ENCODE data around the gene RCAN2.
A peak's percentile ranks its signal among the peaks of the same experiment; 100 is the strongest.

The RCAN2 gene

GRCh38 chr6:46246727-46247126 lies 244.5 kb downstream of the RCAN2 start:
- DNase-seq, result no peak

GRCh38 chr6:46246081-46246480 lies 245.2 kb downstream of the RCAN2 start:
- DNase-seq, result no peak

- DNase-seq, result no peak
Measured at GRCh38 chr6:46244670-46245069, 246.6 kb downstream of the RCAN2 start.

- DNase-seq, result no peak
Measured at GRCh38 chr6:46243754-46244153, 247.5 kb downstream of the RCAN2 start.

- no peak for DNase-seq
Measured at GRCh38 chr6:46242921-46243320, 248.3 kb downstream of the RCAN2 start.

- DNase-seq, result no peak
Measured at GRCh38 chr6:46240866-46241565, 250.2 kb downstream of the RCAN2 start.

- no peak for DNase-seq
Measured at GRCh38 chr6:46236752-46237151, 254.5 kb downstream of the RCAN2 start.

GRCh38 chr6:46235242-46235641 lies 256.0 kb downstream of the RCAN2 start:
- DNase-seq, result no peak

- no peak for DNase-seq
Measured at GRCh38 chr6:46234700-46235099, 256.5 kb downstream of the RCAN2 start.

GRCh38 chr6:46234156-46234556 lies 257.1 kb downstream of the RCAN2 start:
- DNase-seq, result no peak

- no peak for DNase-seq
Measured at GRCh38 chr6:46233129-46233528, 258.1 kb downstream of the RCAN2 start.

GRCh38 chr6:46222286-46222685 lies 269.0 kb downstream of the RCAN2 start:
- no peak for DNase-seq

- peak; percentile 72 for DNase-seq
Measured at GRCh38 chr6:46221222-46221793, 269.9 kb downstream of the RCAN2 start.

- DNase-seq, result no peak
Measured at GRCh38 chr6:46220352-46221221, 270.7 kb downstream of the RCAN2 start.

- DNase-seq, result no peak
Measured at GRCh38 chr6:46219661-46220060, 271.6 kb downstream of the RCAN2 start.

GRCh38 chr6:46218457-46218856 lies 272.8 kb downstream of the RCAN2 start:
- DNase-seq, result no peak

GRCh38 chr6:46217671-46218131 lies 273.5 kb downstream of the RCAN2 start:
- DNase-seq, result no peak

GRCh38 chr6:46216879-46217278 lies 274.4 kb downstream of the RCAN2 start:
- DNase-seq, result no peak

- no peak for DNase-seq
Measured at GRCh38 chr6:46215777-46216176, 275.5 kb downstream of the RCAN2 start.

- no peak for DNase-seq
Measured at GRCh38 chr6:46215213-46215612, 276.0 kb downstream of the RCAN2 start.

GRCh38 chr6:46211917-46212316 lies 279.3 kb downstream of the RCAN2 start:
- DNase-seq, result no peak

- DNase-seq, result no peak
Measured at GRCh38 chr6:46210294-46210693, 281.0 kb downstream of the RCAN2 start.

GRCh38 chr6:46208303-46208702 lies 282.9 kb downstream of the RCAN2 start:
- DNase-seq, result no peak

GRCh38 chr6:46207174-46207573 lies 284.1 kb downstream of the RCAN2 start:
- DNase-seq, result no peak

Data from NCI-H1105 treated with DMSO at 0.1 percent for 48 hours (cell line).